ENCODE results near the gene TSG101. TPM values are rescaled to one million over a fixed set of nuclear protein-coding genes. Genes with fewer than 3 reads are reported as not detected.

TSG101 gene
- polyA plus RNA-seq, 5 donors = 83.8 to 136 (median 114) TPM

Other genes starting within 250 kb of the TSG101 start
- 10 to 100 TPM; 14.9 to 26.9 (median 21.6) TPM for gene HPS5, start 204.8 kb downstream of the TSG101 start, polyA plus RNA-seq (ENCODE audit: insufficient read depth in 1 of 5, insufficient read length in 5 of 5, low replicate concordance in 1 of 5)
- 10 to 100 TPM; 48.3 to 76.9 (median 68.6) TPM for gene GTF2H1, start 204.4 kb downstream of the TSG101 start, polyA plus RNA-seq (ENCODE audit: insufficient read depth in 1 of 5, insufficient read length in 5 of 5, low replicate concordance in 1 of 5)
- gene LDHA, start 132.4 kb downstream of the TSG101 start, polyA plus RNA-seq (ENCODE audit: insufficient read depth in 1 of 5, insufficient read length in 5 of 5, low replicate concordance in 1 of 5) = 100 to 1,000 TPM; 282 to 426 (median 384) TPM
- 1 to 10 TPM in 1 of 5 donors, under 1 TPM in 1, not detected in 3; 0.05 to 1.4 TPM for gene LDHC, start 114.6 kb downstream of the TSG101 start, polyA plus RNA-seq (ENCODE audit: insufficient read depth in 1 of 5, insufficient read length in 5 of 5, low replicate concordance in 1 of 5)
- 1 to 10 TPM in 2 of 5 donors, under 1 TPM in 3; 0.27 to 1.2 (median 0.69) TPM for gene LDHAL6A, start 71.1 kb downstream of the TSG101 start, polyA plus RNA-seq (ENCODE audit: insufficient read depth in 1 of 5, insufficient read length in 5 of 5, low replicate concordance in 1 of 5)
- 10 to 100 TPM; 15.9 to 23.1 (median 21.3) TPM for gene UEVLD, start 61.8 kb upstream of the TSG101 start, polyA plus RNA-seq (ENCODE audit: insufficient read depth in 1 of 5, insufficient read length in 5 of 5, low replicate concordance in 1 of 5)
- 10 to 100 TPM in 3 of 5 donors, 1 to 10 TPM in 2; 9.0 to 16.7 (median 12.1) TPM for gene MISFA, start 72.8 kb upstream of the TSG101 start, polyA plus RNA-seq (ENCODE audit: insufficient read depth in 1 of 5, insufficient read length in 5 of 5, low replicate concordance in 1 of 5)
- gene SPTY2D1, start 107.4 kb upstream of the TSG101 start, polyA plus RNA-seq (ENCODE audit: insufficient read depth in 1 of 5, insufficient read length in 5 of 5, low replicate concordance in 1 of 5) = 10 to 100 TPM; 17.2 to 27.5 (median 23.3) TPM
- gene TMEM86A, start 171.8 kb upstream of the TSG101 start, polyA plus RNA-seq (ENCODE audit: insufficient read depth in 1 of 5, insufficient read length in 5 of 5, low replicate concordance in 1 of 5) = 1 to 10 TPM; 3.0 to 3.6 (median 3.4) TPM
- 1 to 10 TPM in 4 of 5 donors, under 1 TPM in 1; 0.82 to 1.5 (median 1.2) TPM for gene IGSF22, start 199.2 kb upstream of the TSG101 start, polyA plus RNA-seq (ENCODE audit: insufficient read depth in 1 of 5, insufficient read length in 5 of 5, low replicate concordance in 1 of 5)

Measured in right lung (tissue), 5 donors.